ENCODE results near the gene IL9. TPM values are rescaled to one million over a fixed set of nuclear protein-coding genes. Genes with fewer than 3 reads are reported as not detected.

The IL9 gene
- total RNA-seq, 2 experiments from 2014 or later: not detected

GRCh38 chr5:135915466-135916001 lies 19.9 kb upstream of the IL9 start:
- Mint-ChIP-seq H3K4me3 (no peak overlapping the region), H3K36me3 (ENCODE audit: low read depth) (no peaks in the 10 kb centered on the region), H3K27me3 (peaks cover 45% of the 10 kb centered on the region), H3K4me1 (no peaks in the 10 kb centered on the region), H3K9me3 (no peaks in the 10 kb centered on the region), H3K27ac (no peak overlapping the region)
- DNase-seq: no peak
- CTCF ChIA-PET: no interaction called here
- POLR2A ChIA-PET: no interaction called here

- no peaks in the 10 kb centered on the region for H3K9me3 Mint-ChIP-seq
- no peak overlapping the region for H3K27ac Mint-ChIP-seq
- CTCF ChIA-PET: no interaction called here
- POLR2A ChIA-PET: no interaction called here
- no peak for DNase-seq
- H3K36me3 Mint-ChIP-seq (ENCODE audit: low read depth): no peaks in the 10 kb centered on the region
- H3K4me3 Mint-ChIP-seq: no peak overlapping the region
- H3K4me1 Mint-ChIP-seq: no peaks in the 10 kb centered on the region
- H3K27me3 Mint-ChIP-seq: peaks cover 44% of the 10 kb centered on the region
These were observed 18.3 kb upstream of the IL9 start for GRCh38 chr5:135913713-135914626.

- no peaks in the 10 kb centered on the region for H3K9me3 Mint-ChIP-seq
These were observed 9.5 kb upstream of the IL9 start for GRCh38 chr5:135905144-135905543.

GRCh38 chr5:135901633-135902032 lies 6.0 kb upstream of the IL9 start:
- Mint-ChIP-seq H3K27ac (no peak overlapping the region), H3K4me1 (no peaks in the 10 kb centered on the region), H3K4me3 (no peak overlapping the region), H3K9me3 (no peaks in the 10 kb centered on the region), H3K27me3 (peaks cover 31% of the 10 kb centered on the region), H3K36me3 (ENCODE audit: low read depth) (no peaks in the 10 kb centered on the region)
- no peak for DNase-seq
- CTCF ChIA-PET: no interaction called here
- POLR2A ChIA-PET: no interaction called here

More at GRCh38 chr5:135905144-135905543, 9.5 kb upstream of the IL9 start:
- ChIA-PET POLR2A (no interaction called here), CTCF (no interaction called here)
- peaks cover 20% of the 10 kb centered on the region for H3K27me3 Mint-ChIP-seq
- no peaks in the 10 kb centered on the region for H3K36me3 Mint-ChIP-seq (ENCODE audit: low read depth)
- no peak overlapping the region for H3K27ac Mint-ChIP-seq
- DNase-seq: no peak
- no peak overlapping the region for H3K4me3 Mint-ChIP-seq
- H3K4me1 Mint-ChIP-seq: no peaks in the 10 kb centered on the region

- ChIA-PET CTCF (no interaction called here), POLR2A (no interaction called here)
- H3K27ac Mint-ChIP-seq: no peak overlapping the region
- no peaks in the 10 kb centered on the region for H3K36me3 Mint-ChIP-seq (ENCODE audit: low read depth)
- no peaks in the 10 kb centered on the region for H3K9me3 Mint-ChIP-seq
- H3K4me1 Mint-ChIP-seq: no peaks in the 10 kb centered on the region
- no peak overlapping the region for H3K4me3 Mint-ChIP-seq
- H3K27me3 Mint-ChIP-seq: peaks cover 40% of the 10 kb centered on the region
- DNase-seq: no peak
These were observed 4.6 kb upstream of the IL9 start for GRCh38 chr5:135900276-135900675.

GRCh38 chr5:135898651-135899050 lies 3.0 kb upstream of the IL9 start:
- Mint-ChIP-seq H3K36me3 (ENCODE audit: low read depth) (no peaks in the 10 kb centered on the region), H3K27ac (no peak overlapping the region), H3K9me3 (no peaks in the 10 kb centered on the region), H3K4me1 (no peaks in the 10 kb centered on the region), H3K27me3 (peaks cover 45% of the 10 kb centered on the region), H3K4me3 (no peak overlapping the region)
- ChIA-PET POLR2A (no interaction called here), CTCF (no interaction called here)
- DNase-seq: no peak

GRCh38 chr5:135894789-135895188 lies 852 bp downstream of the IL9 start:
- POLR2A ChIA-PET: no interaction called here
- no peaks in the 10 kb centered on the region for H3K9me3 Mint-ChIP-seq
- H3K4me1 Mint-ChIP-seq: peaks cover 5% of the 10 kb centered on the region
- no peak overlapping the region for H3K27ac Mint-ChIP-seq
- no peaks in the 10 kb centered on the region for H3K36me3 Mint-ChIP-seq (ENCODE audit: low read depth)
- no peak overlapping the region for H3K4me3 Mint-ChIP-seq
- H3K27me3 Mint-ChIP-seq: peaks cover 47% of the 10 kb centered on the region
- DNase-seq: no peak
- CTCF ChIA-PET: no interaction called here

GRCh38 chr5:135894276-135894675 lies 1.4 kb downstream of the IL9 start:
- Mint-ChIP-seq H3K27me3 (peaks cover 47% of the 10 kb centered on the region), H3K4me3 (no peak overlapping the region), H3K27ac (no peak overlapping the region), H3K4me1 (peaks cover 5% of the 10 kb centered on the region), H3K9me3 (no peaks in the 10 kb centered on the region), H3K36me3 (ENCODE audit: low read depth) (no peaks in the 10 kb centered on the region)
- ChIA-PET CTCF (no interaction called here), POLR2A (no interaction called here)
- no peak for DNase-seq

GRCh38 chr5:135891791-135892190 lies 3.9 kb downstream of the IL9 start:
- Mint-ChIP-seq H3K4me3 (no peak overlapping the region), H3K36me3 (ENCODE audit: low read depth) (no peaks in the 10 kb centered on the region), H3K27ac (no peak overlapping the region), H3K27me3 (peaks cover 43% of the 10 kb centered on the region), H3K9me3 (no peaks in the 10 kb centered on the region), H3K4me1 (peaks cover 12% of the 10 kb centered on the region)
- ChIA-PET CTCF (interaction anchor here (0.9 to 1.1 kb wide), 2 partner anchors 10 to 320 kb away, joined by 3 to 4 read pairs; no protein-coding TSS in a partner anchor), POLR2A (interaction anchor here (0.7 kb wide), 1 partner anchor 377 kb away, joined by 4 read pairs; no protein-coding TSS in a partner anchor)
- DNase-seq: no peak

- POLR2A ChIA-PET: no interaction called here
- H3K4me1 Mint-ChIP-seq: peaks cover 12% of the 10 kb centered on the region
- DNase-seq: no peak
- CTCF ChIA-PET: interaction anchor here (0.9 to 1.1 kb wide), 2 partner anchors 10 to 320 kb away, joined by 3 to 4 read pairs; no protein-coding TSS in a partner anchor
- no peak overlapping the region for H3K27ac Mint-ChIP-seq
- H3K4me3 Mint-ChIP-seq: no peak overlapping the region
- peaks cover 43% of the 10 kb centered on the region for H3K27me3 Mint-ChIP-seq
- H3K36me3 Mint-ChIP-seq (ENCODE audit: low read depth): no peaks in the 10 kb centered on the region
- H3K9me3 Mint-ChIP-seq: no peaks in the 10 kb centered on the region
These were observed 4.4 kb downstream of the IL9 start for GRCh38 chr5:135891268-135891667.

GRCh38 chr5:135890867-135891266 lies 4.8 kb downstream of the IL9 start:
- POLR2A ChIA-PET: no interaction called here
- H3K4me1 Mint-ChIP-seq: peaks cover 12% of the 10 kb centered on the region
- H3K4me3 Mint-ChIP-seq: no peak overlapping the region
- DNase-seq: peak; percentile 28
- peaks cover 39% of the 10 kb centered on the region for H3K27me3 Mint-ChIP-seq
- CTCF ChIA-PET: interaction anchor here (0.9 kb wide), 1 partner anchor 9 kb away, joined by 4 read pairs; no protein-coding TSS in a partner anchor
- H3K27ac Mint-ChIP-seq: no peak overlapping the region
- no peaks in the 10 kb centered on the region for H3K36me3 Mint-ChIP-seq (ENCODE audit: low read depth)
- no peaks in the 10 kb centered on the region for H3K9me3 Mint-ChIP-seq

GRCh38 chr5:135890296-135890695 lies 5.3 kb downstream of the IL9 start:
- H3K27ac Mint-ChIP-seq: no peak overlapping the region
- no peak overlapping the region for H3K4me3 Mint-ChIP-seq
- no peaks in the 10 kb centered on the region for H3K9me3 Mint-ChIP-seq
- POLR2A ChIA-PET: no interaction called here
- CTCF ChIA-PET: no interaction called here
- no peak for DNase-seq
- peaks cover 38% of the 10 kb centered on the region for H3K27me3 Mint-ChIP-seq
- H3K4me1 Mint-ChIP-seq: peaks cover 12% of the 10 kb centered on the region
- no peaks in the 10 kb centered on the region for H3K36me3 Mint-ChIP-seq (ENCODE audit: low read depth)

- H3K9me3 Mint-ChIP-seq: no peaks in the 10 kb centered on the region
- H3K27ac Mint-ChIP-seq: no peak overlapping the region
- no peaks in the 10 kb centered on the region for H3K36me3 Mint-ChIP-seq (ENCODE audit: low read depth)
- ChIA-PET POLR2A (no interaction called here), CTCF (no interaction called here)
- no peak for DNase-seq
- peaks cover 12% of the 10 kb centered on the region for H3K4me1 Mint-ChIP-seq
- H3K4me3 Mint-ChIP-seq: no peak overlapping the region
- H3K27me3 Mint-ChIP-seq: peaks cover 28% of the 10 kb centered on the region
These were observed 7.6 kb downstream of the IL9 start for GRCh38 chr5:135887881-135888614.

Measured in activated CD4-positive, alpha-beta T cell treated with anti-CD3 and anti-CD28 coated beads, Interleukin-2, amount 10 ng/mL, durations not matched to agents 7 days and 5 days (primary cell).